C4-2B (cell line): ENCODE results near the gene CHSY3.
"Not testable (repeated sequence)": the region's sequence is repeated elsewhere in the genome, so short reads cannot be mapped to it uniquely, and the experiment has no call there.

ENCODE experiments used
- H3K27ac ChIP-seq: fragments of 450-650 bp; 2 replicates; pipeline ENCODE4 v1.5.1; 2017
- CTCF ChIP-seq: fragments of 450-650 bp; conservative IDR thresholded peaks from 2 replicates; pipeline ENCODE4 v1.5.1; 2017; ENCODE audit warnings: mild to moderate bottlenecking
- ZFX ChIP-seq: fragments of 450-650 bp; IDR thresholded peaks from 2 replicates; pipeline ENCODE4 v1.6.1; 2017

Gene CHSY3

GRCh38 chr5:130206686-130207085 is 302.4 kb downstream of the CHSY3 start:
- no peak overlapping the region for H3K27ac ChIP-seq

GRCh38 chr5:130213607-130214006 is 309.3 kb downstream of the CHSY3 start:
- TF ChIP-seq ZFX (no peak), CTCF (no peak)
- no peak overlapping the region for H3K27ac ChIP-seq

More at GRCh38 chr5:130206686-130207085, 302.4 kb downstream of the CHSY3 start:
- TF ChIP-seq CTCF (no peak), ZFX (no peak)

- H3K27ac ChIP-seq, result no peak overlapping the region
- TF ChIP-seq CTCF (no peak), ZFX (no peak)
Measured at GRCh38 chr5:130216286-130216685, 312.0 kb downstream of the CHSY3 start.

- H3K27ac ChIP-seq, result no peak overlapping the region
- no peak for TF ChIP-seq CTCF
- no peak for TF ChIP-seq ZFX
Measured at GRCh38 chr5:130222573-130222972, 318.3 kb downstream of the CHSY3 start.

DNA sequence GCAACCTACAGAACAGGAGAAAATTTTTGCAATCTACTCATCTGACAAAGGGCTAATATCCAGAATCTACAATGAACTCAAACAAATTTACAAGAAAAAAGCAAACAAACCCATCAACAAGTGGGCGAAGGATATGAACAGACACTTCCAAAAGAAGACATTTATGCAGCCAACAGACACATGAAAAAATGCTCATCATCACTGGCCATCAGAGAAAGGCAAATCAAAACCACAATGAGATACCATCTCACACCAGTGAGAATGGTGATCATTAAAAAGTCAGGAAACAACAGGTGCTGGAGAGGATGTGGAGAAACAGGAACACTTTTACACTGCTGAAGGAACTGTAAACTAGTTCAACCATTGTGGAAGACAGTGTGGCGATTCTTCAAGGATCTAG is 322.3 kb downstream of the CHSY3 start:
- H3K27ac ChIP-seq, result not testable (repeated sequence)

DNA sequence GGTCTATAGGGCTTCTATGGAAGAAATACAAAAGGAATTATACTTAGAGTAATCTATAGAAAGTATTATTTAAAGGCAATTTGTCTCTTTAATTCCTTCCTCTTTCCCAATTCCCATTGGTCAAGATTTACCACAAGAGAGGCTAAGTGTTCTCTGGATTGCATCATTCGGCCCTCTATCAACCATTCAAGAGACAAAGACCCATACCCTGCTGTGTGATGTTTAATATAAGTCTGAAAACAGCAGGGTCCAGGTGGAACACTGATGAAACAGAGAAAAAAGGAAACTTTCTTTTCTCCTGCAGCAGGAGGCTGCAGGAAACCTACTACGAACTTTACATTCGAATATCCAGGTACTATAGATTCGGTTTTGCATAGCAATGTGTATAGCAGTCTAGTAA is 323.4 kb downstream of the CHSY3 start:
- no peak overlapping the region for H3K27ac ChIP-seq
- no peak for TF ChIP-seq CTCF

- TF ChIP-seq ZFX (no peak), CTCF (no peak)
- H3K27ac ChIP-seq, result no peak overlapping the region
Measured at GRCh38 chr5:130231786-130232185, 327.5 kb downstream of the CHSY3 start.

DNA sequence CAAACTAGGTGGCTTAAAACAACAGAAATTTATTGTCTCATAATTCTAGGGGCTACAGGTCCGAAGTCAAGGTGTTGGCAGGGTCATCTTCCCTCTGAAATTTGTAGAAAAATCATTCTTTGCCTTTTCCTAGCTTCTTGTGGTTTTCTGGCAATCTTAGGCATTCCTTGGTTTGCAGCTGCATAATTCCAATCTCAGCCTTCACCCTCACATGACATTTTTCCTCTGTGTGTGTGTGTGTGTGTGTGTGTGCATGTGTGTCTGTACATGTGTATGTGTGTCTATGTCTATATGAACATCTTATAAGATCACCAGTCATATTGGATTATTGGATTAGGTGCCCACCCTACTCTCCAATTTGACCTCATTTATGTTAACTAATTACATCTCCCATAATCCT is 330.6 kb downstream of the CHSY3 start:
- no peak overlapping the region for H3K27ac ChIP-seq
- TF ChIP-seq ZFX (no peak), CTCF (no peak)
